Right ventricle myocardium superior (tissue), 1 donor: ENCODE data around the gene RASA2. TPM values are rescaled to one million over a fixed set of nuclear protein-coding genes. Genes with fewer than 3 reads are reported as not detected.

Source experiments
- ATAC-seq: fragments of 200-7000 bp; cut with Tn5 transposase; one replicate; pipeline ENCODE4 v1.9.1; 2020; ENCODE audit warnings: mild to moderate bottlenecking; ENCODE audit not compliant: poor library complexity
- DNase-seq: peaks from one replicate; pipeline ENCODE4 v3.0.0-alpha.2; 2020
- intact Hi-C: fragments of 100-400 bp; cut with DNase I; formaldehyde crosslinking; loops from one replicate; pipeline ENCODE4 v1.11.2; 2022
- total RNA-seq: library from RNA; stranded (reverse); fragmentation: NEBNext Ultra II Directional; extraction: Animal tissue kit (Norgen Biotek cat#: 25700); gene quantifications from one replicate; pipeline ENCODE4 v1.2.1, GENCODE V29; 2021
- donor health status: DM: no; HTN: yes; CAD: no; lungs with severe emphysema.

The RASA2 gene
- total RNA-seq, 1 donor from 2014 or later: 3.5 TPM

DNA sequence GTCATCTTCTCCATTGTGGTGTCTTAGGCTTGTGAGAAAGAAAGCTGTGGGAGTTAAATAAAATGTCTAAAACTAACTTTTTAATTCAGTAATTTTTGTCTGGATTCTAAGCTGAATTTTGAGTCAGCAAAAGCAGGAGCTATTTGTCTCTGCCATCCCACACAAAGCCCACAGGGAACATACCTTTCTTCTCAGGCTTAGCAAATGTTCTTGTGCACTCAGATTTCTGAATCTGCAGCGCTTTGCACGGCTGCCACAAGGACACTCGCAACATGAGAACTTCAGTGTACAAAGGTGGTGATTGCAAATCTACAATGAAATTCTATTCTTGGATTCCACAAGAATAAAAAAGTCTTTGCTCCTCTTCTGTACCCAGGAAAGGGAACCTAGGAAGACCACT lies 163.0 kb downstream of the RASA2 start:
- ATAC-seq (no peak), DNase-seq (no peak)
- intact Hi-C loops: no loop called here

DNA sequence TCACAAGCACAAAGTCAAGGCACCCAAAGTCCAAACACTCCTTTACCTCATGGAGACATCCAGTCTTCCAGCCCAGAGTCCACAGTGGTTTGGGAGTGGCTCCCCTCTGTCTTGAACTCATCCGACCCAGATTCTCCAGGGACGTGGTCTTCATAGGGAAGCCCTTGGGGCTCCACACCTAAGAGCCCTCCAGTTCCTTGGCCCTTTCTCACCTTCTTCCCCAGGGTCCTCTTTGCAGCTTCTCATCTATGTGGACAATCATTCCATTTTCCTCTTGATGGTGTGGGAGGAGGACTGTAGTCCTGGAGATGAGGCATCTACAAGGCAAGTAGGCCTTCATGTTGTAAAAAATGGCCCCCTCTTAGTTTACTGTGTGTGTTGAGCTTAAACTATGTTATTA lies 164.0 kb downstream of the RASA2 start:
- no peak for ATAC-seq
- intact Hi-C loops: no loop called here
- no peak for DNase-seq

DNA sequence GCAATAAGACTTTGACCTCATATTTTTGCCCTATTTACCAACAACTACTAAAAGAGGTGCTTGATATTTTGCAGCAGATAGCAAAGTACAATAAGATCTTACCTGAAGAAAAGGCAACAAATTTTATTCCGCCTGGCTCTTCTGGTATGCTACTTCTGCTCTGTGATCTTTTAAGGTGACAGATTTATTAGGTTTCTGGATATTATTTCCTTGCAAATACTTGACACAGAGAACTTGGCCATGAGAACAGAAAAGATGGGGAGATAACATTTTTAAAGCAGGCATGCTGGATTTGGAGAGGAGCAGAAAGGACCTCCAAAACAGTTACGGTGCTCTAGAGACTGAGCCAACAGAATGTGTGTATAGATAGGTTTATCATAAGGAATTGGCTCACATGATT lies 164.6 kb downstream of the RASA2 start:
- intact Hi-C loops: no loop called here
- DNase-seq: no peak
- no peak for ATAC-seq

DNA sequence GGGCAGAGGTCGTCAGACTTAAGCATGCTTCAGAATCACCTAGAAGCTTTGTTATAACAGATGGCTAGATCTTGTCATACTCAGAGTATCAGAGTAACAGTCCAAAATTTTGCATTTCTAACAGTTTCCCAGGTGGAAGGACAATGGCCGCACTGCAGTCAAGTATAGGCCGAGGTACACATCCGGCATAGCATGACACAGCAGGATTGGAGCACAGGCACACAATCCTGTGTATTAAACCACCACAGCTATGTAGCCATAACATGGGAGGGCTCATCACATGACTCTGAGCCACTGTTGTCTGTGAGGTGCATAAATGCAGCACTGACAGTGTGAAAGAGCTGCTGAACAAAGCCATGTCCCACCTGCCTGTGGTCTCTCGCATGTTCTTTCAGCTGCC lies 165.5 kb downstream of the RASA2 start:
- ATAC-seq (no peak), DNase-seq (no peak)
- intact Hi-C loops: no loop called here

DNA sequence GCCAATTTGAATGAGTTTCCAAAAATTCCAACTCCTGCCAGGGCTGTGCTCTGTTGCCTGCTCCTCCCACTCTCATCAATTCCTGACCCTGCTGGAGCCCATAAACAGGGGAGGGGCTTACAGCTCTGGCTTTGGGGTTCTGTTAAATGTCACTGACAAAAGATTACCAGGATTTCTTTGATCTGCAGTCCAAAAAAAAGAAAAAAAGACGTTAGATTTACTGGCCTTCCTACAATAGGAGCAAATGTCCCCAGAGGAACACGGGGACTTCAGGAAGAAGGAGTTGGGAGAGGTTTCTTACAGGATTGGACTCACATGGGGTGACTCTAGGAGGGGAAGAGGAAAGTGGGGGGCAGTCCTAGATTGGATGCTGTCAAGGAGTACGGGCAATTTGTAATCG lies 167.0 kb downstream of the RASA2 start:
- no peak for ATAC-seq
- no peak for DNase-seq
- intact Hi-C loops: no loop called here

DNA sequence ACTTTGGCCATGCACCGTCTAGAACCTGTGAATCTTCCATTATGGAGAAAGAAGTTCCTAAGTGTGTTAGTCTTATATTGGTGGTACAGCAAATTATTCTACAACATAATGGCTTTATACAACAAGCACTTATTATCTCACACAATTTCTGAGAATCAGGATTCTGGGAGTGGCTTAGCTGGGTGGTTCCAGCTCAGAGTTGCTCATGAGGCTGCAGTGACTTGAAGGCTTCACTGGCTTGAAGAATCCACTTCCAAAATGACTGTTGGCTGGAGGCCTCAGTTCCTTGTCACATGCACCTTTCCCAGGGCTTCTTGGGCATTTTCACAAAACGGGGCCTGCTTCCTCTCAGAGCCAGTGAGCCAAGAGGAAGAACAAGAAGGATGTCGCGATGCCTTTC lies 169.0 kb downstream of the RASA2 start:
- intact Hi-C loops: no loop called here
- DNase-seq: no peak
- ATAC-seq: no peak

DNA sequence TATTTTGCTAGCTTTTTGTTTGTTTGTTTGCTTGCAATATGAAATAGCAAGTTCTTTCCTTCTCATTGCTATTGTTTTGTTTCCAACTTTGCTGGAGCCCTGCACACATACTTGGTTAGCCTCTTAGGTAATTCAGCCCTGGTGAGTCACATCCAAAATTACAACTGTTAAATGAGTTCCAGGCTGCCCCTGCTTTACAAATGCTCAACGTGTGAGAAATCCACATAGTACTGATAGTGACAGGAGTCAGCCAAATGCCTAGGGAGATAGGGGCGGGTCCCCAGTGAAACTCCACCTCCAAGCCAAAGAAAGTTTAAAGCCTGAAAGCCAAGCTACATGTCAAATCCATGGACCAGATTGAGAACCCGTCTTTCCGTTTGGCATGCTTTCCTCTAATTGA lies 169.9 kb downstream of the RASA2 start:
- DNase-seq (no peak), ATAC-seq (no peak)
- intact Hi-C loops: no loop called here

DNA sequence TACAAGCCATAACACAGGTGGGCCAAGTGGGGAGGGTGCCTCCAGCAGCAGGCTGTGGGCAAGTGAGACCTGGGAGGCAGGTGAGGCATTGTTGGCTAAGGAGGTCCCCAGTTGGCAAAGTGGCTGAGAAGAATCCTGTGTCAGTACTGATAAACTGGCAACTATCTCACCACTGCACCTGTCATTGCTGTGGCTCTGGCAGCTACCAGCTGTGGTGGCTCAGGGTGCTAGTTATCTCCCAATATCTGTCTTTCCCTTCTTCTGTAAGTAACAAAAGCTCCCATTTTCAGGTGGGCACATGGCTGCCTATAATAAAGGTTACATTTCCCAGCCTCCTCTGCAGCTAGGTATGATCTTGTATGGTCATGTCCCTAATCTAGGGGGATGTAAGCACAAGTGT lies 170.7 kb downstream of the RASA2 start:
- intact Hi-C loops: no loop called here
- no peak for DNase-seq
- no peak for ATAC-seq

DNA sequence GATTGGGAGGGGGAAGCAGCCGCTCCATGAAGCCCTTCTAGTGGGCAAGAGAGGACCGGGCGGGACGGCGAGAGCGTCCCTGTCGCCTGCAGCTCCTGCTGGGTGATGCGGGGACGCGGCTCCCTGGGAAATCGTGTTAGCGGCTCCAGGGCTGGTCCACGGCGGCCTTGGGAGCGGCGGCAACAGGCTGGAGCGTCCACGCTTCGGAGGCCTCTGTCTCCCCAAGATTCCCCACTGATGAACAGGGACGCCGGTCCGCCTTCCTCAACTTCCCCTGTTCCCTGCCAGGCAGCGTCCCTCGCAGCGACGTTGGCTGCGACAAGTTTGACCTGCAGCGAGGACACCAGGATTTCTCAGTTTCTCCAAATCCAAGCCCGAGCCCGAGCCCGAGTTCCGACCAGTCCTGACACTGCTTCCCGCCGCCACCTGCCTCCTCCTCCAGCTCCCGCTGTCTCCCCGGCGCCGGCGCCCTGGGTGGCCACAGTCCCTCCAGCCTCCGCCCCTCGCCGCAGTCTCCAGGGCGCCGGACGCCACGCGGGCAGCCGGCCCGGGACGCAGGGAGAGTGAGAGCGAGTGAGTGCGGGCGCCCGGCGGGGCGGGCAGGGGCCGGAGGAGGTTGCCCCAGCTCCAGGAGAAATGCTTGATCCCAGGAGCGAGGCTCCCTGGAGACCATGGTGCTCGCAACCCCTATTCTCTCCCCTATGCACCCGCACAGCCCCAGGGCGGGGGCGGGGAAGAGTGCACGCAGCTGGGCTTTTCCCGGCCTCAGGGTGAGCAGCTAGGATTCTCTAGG lies 173.2 kb downstream of the RASA2 start:
- ATAC-seq: peak; percentile 97
- intact Hi-C loops: no loop called here
- peak; percentile 78 for DNase-seq

DNA sequence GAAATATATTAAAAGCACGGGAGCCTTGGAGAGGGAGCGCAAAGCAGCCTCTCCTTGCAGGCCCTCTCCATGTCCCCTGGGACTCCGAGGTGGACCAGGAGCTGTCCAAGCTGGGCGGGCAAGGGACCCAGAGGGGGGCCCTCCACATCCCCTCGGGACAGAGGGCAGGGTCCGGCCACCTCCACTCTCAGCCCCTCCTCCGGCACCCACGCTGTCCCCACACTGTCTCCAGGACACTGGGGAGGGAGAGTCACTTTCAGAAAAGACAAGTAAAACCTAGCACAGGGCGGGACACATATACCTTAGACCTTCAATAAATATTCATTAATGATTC lies 173.8 kb downstream of the RASA2 start:
- ATAC-seq (no peak), DNase-seq (no peak)
- intact Hi-C loops: no loop called here

DNA sequence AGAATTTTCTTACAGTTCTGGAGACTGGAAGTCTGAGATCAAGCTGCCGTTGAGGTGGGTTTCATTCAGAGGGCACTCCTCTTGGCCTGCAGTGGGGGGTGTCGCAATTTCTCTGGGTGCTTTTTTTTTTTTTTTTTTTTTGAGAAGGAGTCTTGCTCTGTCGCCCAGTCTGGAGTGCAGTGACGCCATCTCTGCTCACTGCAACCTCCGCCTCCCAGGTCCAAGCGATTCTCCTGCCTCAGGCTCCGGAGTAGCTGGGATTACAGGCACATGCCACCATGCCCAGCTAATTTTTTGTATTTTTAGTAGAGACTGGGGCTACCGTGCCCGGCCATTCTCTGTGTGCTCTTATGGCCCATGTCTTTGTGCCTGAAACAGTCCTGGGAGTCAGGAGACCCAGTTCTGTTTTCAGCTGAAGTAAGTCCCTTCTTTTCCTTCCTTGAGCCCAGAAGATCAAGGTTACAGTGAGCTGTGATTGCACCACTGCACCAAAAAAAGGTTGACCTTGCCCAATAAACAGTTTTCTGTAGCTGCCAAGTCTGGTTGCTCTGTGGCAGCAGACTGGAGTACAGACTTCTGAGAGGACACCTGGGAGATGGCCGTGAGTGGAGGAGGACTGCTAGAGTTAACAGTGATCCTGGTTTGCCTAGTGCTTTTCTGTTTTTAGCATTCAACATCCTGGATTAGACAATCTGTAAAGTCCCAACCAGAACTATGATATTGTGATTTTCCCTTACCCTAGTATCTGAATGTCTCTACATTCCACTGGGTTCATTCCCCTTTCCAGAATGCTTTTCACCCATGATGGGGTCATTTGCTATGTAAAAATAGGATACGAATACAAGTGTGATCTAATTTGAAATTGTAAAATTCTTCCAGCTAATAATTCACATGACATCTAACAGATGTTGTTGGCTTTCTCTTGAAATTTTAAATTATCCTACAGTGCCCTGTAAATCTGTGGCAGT lies 174.7 kb downstream of the RASA2 start:
- intact Hi-C loops: no loop called here
- no peak for ATAC-seq
- no peak for DNase-seq

DNA sequence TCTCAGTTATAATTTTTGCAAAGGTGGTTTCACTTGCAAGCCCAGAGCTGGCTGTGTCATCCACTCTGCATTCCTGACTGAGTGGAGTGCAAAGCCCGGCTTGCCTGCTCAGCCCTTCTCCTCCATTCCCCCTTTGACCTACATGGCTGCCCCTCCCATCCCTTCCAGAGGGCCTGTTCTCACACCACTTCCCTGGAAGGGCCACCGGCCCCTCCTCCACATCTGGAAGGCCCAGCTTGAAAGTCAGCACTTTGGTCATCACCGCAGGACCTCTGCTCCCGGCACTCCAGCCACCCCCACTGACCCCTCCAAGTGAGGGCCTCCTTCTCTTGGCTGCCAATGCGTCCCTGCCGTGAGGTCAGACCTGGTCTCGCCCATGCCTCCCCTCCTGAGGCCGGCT lies 177.2 kb downstream of the RASA2 start:
- ATAC-seq (peak; percentile 21), DNase-seq (no peak)
- intact Hi-C loops: no loop called here

Other genes starting within 250 kb of the RASA2 start
- gene ZBTB38, start 118.5 kb upstream of the RASA2 start, total RNA-seq: 89.6 TPM